IMR-90 (cell line): ENCODE measurements around the gene CCSER1. TPM values are rescaled to one million over a fixed set of nuclear protein-coding genes. Genes with fewer than 3 reads are reported as not detected.
"Not testable (repeated sequence)": the region's sequence is repeated elsewhere in the genome, so short reads cannot be mapped to it uniquely, and the experiment has no call there.

ENCODE experiments used
- ATAC-seq: fragments of 200-7000 bp; cut with Tn5 transposase; 2 replicates; pipeline ENCODE4 v1.9.1; 2020; ENCODE audit warnings: low read depth, mild to moderate bottlenecking, moderate library complexity
- BruUV-seq: library from RNA; stranded (reverse); fragments of 400-500 nt; replicated peaks from 2 replicates; lab custom pipeline; 2021; lab: Mats Ljungman, UMichigan
- CTCF ChIA-PET: fragments of 300-600 bp; formaldehyde crosslinking; extraction: SDS; loops from one replicate; lab custom pipeline; 2021; ENCODE audit warnings: antibody characterized with exemption; lab: Yijun Ruan, JAX
- POLR2A ChIA-PET: fragments of 300-600 bp; sonication (Branson Sonifier 250); formaldehyde crosslinking; loops from one replicate; lab custom pipeline; 2022; ENCODE audit warnings: antibody characterized with exemption; ENCODE audit not compliant: unreplicated experiment; lab: Charles Lee
- DNase-seq: peaks from one replicate; pipeline ENCODE4 v3.0.0; 2013
- H2AFZ ChIP-seq: replicated peaks from 2 replicates; pipeline ENCODE3; 2013; ENCODE audit warnings: low read length, mild to moderate bottlenecking; ENCODE audit not compliant: poor library complexity
- H2AK5ac ChIP-seq: 2 replicates; pipeline ENCODE4 v1.6.1; 2013; ENCODE audit warnings: low read depth, low read length, inconsistent platforms
- H2AK9ac ChIP-seq: replicated peaks from 2 replicates; pipeline ENCODE3; 2013; ENCODE audit warnings: mild to moderate bottlenecking, low read depth, low read length, moderate library complexity; ENCODE audit not compliant: poor library complexity
- H2BK120ac ChIP-seq: 2 replicates; pipeline ENCODE4 v1.6.1; 2013; ENCODE audit warnings: low read depth, low read length, inconsistent platforms
- H2BK15ac ChIP-seq: 3 replicates; pipeline ENCODE4 v1.6.1; 2013; ENCODE audit warnings: low read depth, low read length, inconsistent platforms
- H2BK20ac ChIP-seq: 2 replicates; pipeline ENCODE4 v1.6.1; 2013; ENCODE audit warnings: low read depth, mild to moderate bottlenecking, inconsistent platforms, low read length, moderate library complexity
- H2BK5ac ChIP-seq: 2 replicates; pipeline ENCODE4 v1.6.1; 2013; ENCODE audit warnings: mild to moderate bottlenecking, low read depth, low read length, inconsistent platforms; ENCODE audit not compliant: poor library complexity, severe bottlenecking
- H3K14ac ChIP-seq: replicated peaks from 2 replicates; pipeline ENCODE4 v1.6.1; 2013; ENCODE audit warnings: low read depth, low read length, inconsistent platforms
- H3K18ac ChIP-seq: 2 replicates; pipeline ENCODE4 v1.6.1; 2013; ENCODE audit warnings: low read depth, low read length, control low read depth
- H3K23ac ChIP-seq: 2 replicates; pipeline ENCODE4 v1.6.1; 2013; ENCODE audit warnings: low read depth, low read length, inconsistent platforms
- H3K27ac ChIP-seq: 2 replicates; pipeline ENCODE4 v1.5.1; 2013; ENCODE audit warnings: mild to moderate bottlenecking, control low read depth, low read length; ENCODE audit not compliant: insufficient read depth
- H3K27me3 ChIP-seq: 2 replicates; pipeline ENCODE4 v1.6.1; 2013; ENCODE audit warnings: low read length; ENCODE audit not compliant: control insufficient read depth, insufficient read depth
- H3K36me3 ChIP-seq: 2 replicates; pipeline ENCODE4 v1.6.1; 2013; ENCODE audit warnings: low read length, mixed read lengths; ENCODE audit not compliant: control insufficient read depth, insufficient read depth
- H3K4ac ChIP-seq: 2 replicates; pipeline ENCODE4 v1.6.1; 2013; ENCODE audit warnings: low read depth, low read length, inconsistent platforms
- H3K4me1 ChIP-seq: 2 replicates; pipeline ENCODE4 v1.6.1; 2013; ENCODE audit warnings: low read length, mixed read lengths; ENCODE audit not compliant: control insufficient read depth, insufficient read depth
- H3K4me2 ChIP-seq: 2 replicates; pipeline ENCODE4 v1.6.1; 2013; ENCODE audit warnings: low read depth, mild to moderate bottlenecking, control low read depth, low read length, moderate library complexity
- H3K4me3 ChIP-seq: 2 replicates; pipeline ENCODE4 v1.5.1; 2013; ENCODE audit warnings: low read depth, mild to moderate bottlenecking, control low read depth, low read length, moderate library complexity; ENCODE audit not compliant: insufficient read depth
- H3K56ac ChIP-seq: 2 replicates; pipeline ENCODE4 v1.6.1; 2013; ENCODE audit warnings: low read length, inconsistent platforms; ENCODE audit not compliant: insufficient read depth; ENCODE audit errors: extremely low read depth
- H3K79me1 ChIP-seq, 2 experiments: 2 replicates each; pipeline ENCODE4 v1.6.1; 2013; ENCODE audit warnings: low read length in 2 of 2, inconsistent platforms in 1 of 2, low read depth in 1 of 2
- H3K9ac ChIP-seq: 2 replicates; pipeline ENCODE4 v1.6.1; 2013; ENCODE audit warnings: low read depth, low read length, control low read depth
- H3K9me1 ChIP-seq: 2 replicates; pipeline ENCODE4 v1.6.1; 2013; ENCODE audit warnings: low read length, inconsistent platforms; ENCODE audit not compliant: insufficient read depth
- H3K9me3 ChIP-seq: 2 replicates; pipeline ENCODE4 v1.6.1; 2013; ENCODE audit warnings: low read length; ENCODE audit not compliant: control insufficient read depth, insufficient read depth
- H4K20me1 ChIP-seq: 2 replicates; pipeline ENCODE4 v1.6.1; 2013; ENCODE audit warnings: low read length, inconsistent platforms; ENCODE audit not compliant: insufficient read depth
- H4K5ac ChIP-seq: 2 replicates; pipeline ENCODE4 v1.6.1; 2013; ENCODE audit warnings: mild to moderate bottlenecking, low read depth, low read length, control low read depth
- H4K8ac ChIP-seq, 2 experiments: 2 replicates each; pipeline ENCODE4 v1.6.1; 2013; ENCODE audit warnings: low read depth in 2 of 2, low read length in 2 of 2, control low read depth in 1 of 2, inconsistent platforms in 1 of 2
- H4K91ac ChIP-seq: 2 replicates; pipeline ENCODE4 v1.6.1; 2013; ENCODE audit warnings: low read depth, low read length, inconsistent platforms; ENCODE audit not compliant: insufficient read depth
- CEBPB ChIP-seq: IDR thresholded peaks from 2 replicates; pipeline ENCODE4 v1.6.1; 2012; ENCODE audit warnings: low read depth, low read length, improper control_type of control experiment
- MAFK ChIP-seq: IDR thresholded peaks from 2 replicates; pipeline ENCODE4 v1.6.1; 2012; ENCODE audit warnings: low read depth, low read length, improper control_type of control experiment
- NFE2L2 ChIP-seq: fragments of 150-350 bp; IDR thresholded peaks from 2 replicates; pipeline ENCODE4 v1.6.1; 2016; ENCODE audit warnings: low read depth, mild to moderate bottlenecking, low read length
- POLR2A ChIP-seq: IDR thresholded peaks from 2 replicates; pipeline ENCODE4 v1.6.1; 2012; ENCODE audit warnings: mild to moderate bottlenecking, low read depth, low read length
- RAD21 ChIP-seq: IDR thresholded peaks from 2 replicates; pipeline ENCODE4 v1.6.1; 2012; ENCODE audit warnings: low read length, improper control_type of control experiment
- RCOR1 ChIP-seq: IDR thresholded peaks from 2 replicates; pipeline ENCODE4 v1.6.1; 2012; ENCODE audit warnings: mild to moderate bottlenecking, low read length, improper control_type of control experiment; ENCODE audit not compliant: insufficient replicate concordance
- WGBS, 2 experiments: methylation state at CpG; one replicate each; pipeline versions ENCODE4 v1.1.5 to v1.1.7; 2013; ENCODE audit warnings: missing lambda C conversion rate in 2 of 2; ENCODE audit not compliant: insufficient read length in 1 of 2; ENCODE audit errors: extremely low coverage in 2 of 2; 5-methylcytosine and 5-hydroxymethylcytosine counted together
- dilution Hi-C: fragments of 300-500 bp; cut with HindIII; formaldehyde crosslinking; loops from one replicate; pipeline ENCODE4 v1.14.3; 2018; ENCODE audit warnings: low sequenced_read_pairs; ENCODE audit not compliant: unreplicated experiment
- in situ Hi-C: fragments of 300-500 bp; cut with MboI; formaldehyde crosslinking; loops from 3 replicates; pipeline ENCODE4 v1.14.3; 2019; ENCODE audit warnings: low sequenced_read_pairs, inconsistent platforms, mixed read lengths
- intact Hi-C: fragments of 100-400 bp; cut with micrococcal nuclease; formaldehyde crosslinking; loops from 2 replicates; pipeline ENCODE4 v1.10.0; 2022
- polyA plus RNA-seq, 3 experiments: library from polyadenylated mRNA; depleted of rRNA; stranded (reverse); fragments of >200 nt; gene quantifications; 2 replicates each; pipeline ENCODE4 v1.2.3, GENCODE V29; 2012; ENCODE audit warnings: low replicate concordance in 1 of 3
- total RNA-seq: library from RNA; depleted of rRNA; stranded (reverse); fragments of >200 nt; gene quantifications from 2 replicates; pipeline ENCODE4 v1.2.3, GENCODE V29; 2012

Gene CCSER1
- total and polyA plus RNA-seq, 2 of the 4 experiments (the other 2 are of a cell fraction) = not detected

- no peak for TF ChIP-seq MAFK
- no peak for TF ChIP-seq CEBPB
- no peak for TF ChIP-seq NFE2L2
- no peak for TF ChIP-seq RAD21
- no peak for TF ChIP-seq RCOR1
- no peak for TF ChIP-seq POLR2A
- Histone ChIP-seq H4K8ac (no peak overlapping the region), H2AK5ac (no peak overlapping the region), H2BK15ac (no peak overlapping the region), H2BK120ac (no peak overlapping the region), H3K4ac (no peak overlapping the region), H3K9me1 (no peaks in the 10 kb centered on the region), H3K18ac (no peak overlapping the region), H2AK9ac (no peak overlapping the region), H3K4me1 (no peaks in the 10 kb centered on the region), H3K4me3 (no peak overlapping the region), H3K9ac (no peak overlapping the region), H3K23ac (no peak overlapping the region), H2BK20ac (no peak overlapping the region), H3K9me3 (peaks cover 3% of the 10 kb centered on the region; the same call in 1 of the 2 replicates), H2BK5ac (no peak overlapping the region), H3K27me3 (no peaks in the 10 kb centered on the region), H3K14ac (no peak overlapping the region), H3K36me3 (no peaks in the 10 kb centered on the region), H3K27ac (no peak overlapping the region), H3K4me2 (no peak overlapping the region), H4K91ac (no peak overlapping the region), H3K56ac (no peak overlapping the region), H4K20me1 (no peaks in the 10 kb centered on the region), H2AFZ (no peak overlapping the region), H3K79me1 (no peaks in the 10 kb centered on the region), H4K5ac (no peak overlapping the region)
- no peak for ATAC-seq
- WGBS, 2 experiments = 100% methylated on average over 1 of the region's 3 CpGs; no CpG with 5 or more reads in 1 of the 2 experiments
- dilution Hi-C loops (no loop called here), in situ Hi-C loops (no loop called here), intact Hi-C loops (no loop called here)
- no TSS peak for BruUV-seq
- ChIA-PET CTCF (no interaction called here), POLR2A (no interaction called here)
- no peak for DNase-seq
These were observed 1495.9 kb downstream of the CCSER1 start for GRCh38 chr4:91622925-91623602.

GRCh38 chr4:91623603-91623967 is 1496.4 kb downstream of the CCSER1 start:
- H3K4ac ChIP-seq, H3K56ac ChIP-seq, H2BK120ac ChIP-seq, CTCF ChIA-PET, H3K79me1 ChIP-seq, POLR2A ChIA-PET, H3K23ac ChIP-seq, H3K18ac ChIP-seq, H3K27ac ChIP-seq, H3K4me2 ChIP-seq, in situ Hi-C loops, H3K36me3 ChIP-seq, H3K27me3 ChIP-seq, ATAC-seq, H4K91ac ChIP-seq, H3K9ac ChIP-seq, H2BK5ac ChIP-seq, H3K4me1 ChIP-seq, H2BK15ac ChIP-seq, dilution Hi-C loops, H3K4me3 ChIP-seq, H3K9me3 ChIP-seq, H2AK9ac ChIP-seq, H3K14ac ChIP-seq, H2AFZ ChIP-seq, H2BK20ac ChIP-seq, H2AK5ac ChIP-seq, BruUV-seq, H4K5ac ChIP-seq, H3K9me1 ChIP-seq, intact Hi-C loops, H4K8ac ChIP-seq, DNase-seq, H4K20me1 ChIP-seq: not testable (repeated sequence)
- no CpG with 5 or more reads among the region's 4 CpGs for WGBS, 2 experiments
